HL-60 (cell line): Measurements from ENCODE around the gene SLC16A6.
"Not testable (repeated sequence)": the region's sequence is repeated elsewhere in the genome, so short reads cannot be mapped to it uniquely, and the experiment has no call there.

Experiments used
- CTCF ChIP-seq: IDR thresholded peaks from one replicate; pipeline ENCODE4 v1.5.1; 2011; ENCODE audit warnings: low read length, control low read depth, inconsistent platforms; ENCODE audit not compliant: insufficient read depth
- GABPA ChIP-seq: IDR thresholded peaks from 2 replicates; pipeline ENCODE4 v1.6.1; 2012; ENCODE audit warnings: low read depth
- POLR2AphosphoS5 ChIP-seq: IDR thresholded peaks from 2 replicates; pipeline ENCODE4 v1.6.1; 2012; ENCODE audit warnings: low read depth
- REST ChIP-seq: IDR thresholded peaks from 2 replicates; pipeline ENCODE4 v1.6.1; 2012; ENCODE audit warnings: low read depth; ENCODE audit not compliant: insufficient replicate concordance
- SPI1 ChIP-seq: IDR thresholded peaks from 2 replicates; pipeline ENCODE4 v1.6.1; 2012; ENCODE audit warnings: low read depth, mild to moderate bottlenecking, borderline replicate concordance

DNA sequence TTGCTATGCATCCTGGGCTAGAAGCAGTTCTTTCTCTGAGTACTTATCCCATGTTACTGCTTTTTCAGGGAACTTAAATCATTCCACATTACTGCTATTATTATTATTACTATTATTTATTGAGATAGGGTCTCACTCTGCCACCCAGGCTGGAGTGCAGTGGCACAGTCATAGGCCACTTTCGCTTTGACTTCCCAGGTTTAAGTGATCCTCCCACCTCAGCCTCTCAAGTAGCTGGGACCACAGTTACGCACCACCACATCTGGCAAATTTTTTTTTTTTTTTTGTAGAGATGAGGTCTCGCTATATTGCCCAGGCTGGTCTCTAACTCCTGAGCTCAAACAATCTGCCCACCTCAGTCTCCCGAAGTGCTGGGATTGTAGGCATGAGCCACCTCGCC is 71.5 kb downstream of the SLC16A6 start:
- not testable (repeated sequence) for TF ChIP-seq CTCF, REST, POLR2AphosphoS5, SPI1, GABPA
